ENCODE data around the gene ELOF1.

DNA sequence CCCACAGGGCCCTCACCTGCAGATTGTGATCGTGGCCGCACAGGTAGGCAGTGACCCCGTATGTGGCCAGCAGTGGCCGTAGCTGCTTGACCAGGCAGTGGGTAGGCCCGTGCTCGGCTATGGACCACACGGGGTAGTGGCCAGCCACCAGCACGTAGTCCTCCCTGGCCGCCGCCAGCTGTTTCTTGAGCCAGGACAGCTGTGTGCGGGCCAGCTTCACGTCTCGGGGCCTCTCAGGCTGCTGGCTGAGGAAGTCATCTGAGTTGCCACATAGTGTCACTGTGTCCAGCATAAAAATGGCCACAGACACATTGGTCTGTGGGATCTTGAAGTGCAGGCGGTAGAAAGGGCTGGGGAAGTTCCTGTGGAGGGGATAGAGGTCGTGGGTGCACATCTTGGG, 17.2 kb upstream of the ELOF1 start:
- TF ChIP-seq, protein P1, sequence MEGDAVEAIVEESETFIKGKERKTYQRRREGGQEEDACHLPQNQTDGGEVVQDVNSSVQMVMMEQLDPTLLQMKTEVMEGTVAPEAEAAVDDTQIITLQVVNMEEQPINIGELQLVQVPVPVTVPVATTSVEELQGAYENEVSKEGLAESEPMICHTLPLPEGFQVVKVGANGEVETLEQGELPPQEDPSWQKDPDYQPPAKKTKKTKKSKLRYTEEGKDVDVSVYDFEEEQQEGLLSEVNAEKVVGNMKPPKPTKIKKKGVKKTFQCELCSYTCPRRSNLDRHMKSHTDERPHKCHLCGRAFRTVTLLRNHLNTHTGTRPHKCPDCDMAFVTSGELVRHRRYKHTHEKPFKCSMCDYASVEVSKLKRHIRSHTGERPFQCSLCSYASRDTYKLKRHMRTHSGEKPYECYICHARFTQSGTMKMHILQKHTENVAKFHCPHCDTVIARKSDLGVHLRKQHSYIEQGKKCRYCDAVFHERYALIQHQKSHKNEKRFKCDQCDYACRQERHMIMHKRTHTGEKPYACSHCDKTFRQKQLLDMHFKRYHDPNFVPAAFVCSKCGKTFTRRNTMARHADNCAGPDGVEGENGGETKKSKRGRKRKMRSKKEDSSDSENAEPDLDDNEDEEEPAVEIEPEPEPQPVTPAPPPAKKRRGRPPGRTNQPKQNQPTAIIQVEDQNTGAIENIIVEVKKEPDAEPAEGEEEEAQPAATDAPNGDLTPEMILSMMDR (CRISPR knock-in tag; IDR thresholded peaks at IDR 0.05) = no peak
- no peak for TF ChIP-seq POLR2A (IDR thresholded peaks at IDR 0.05; ENCODE audit: insufficient read depth in 1 of 2, low read depth in 2 of 2, low read length in 2 of 2)
- no peak for TF ChIP-seq PHF21A (CRISPR knock-in tag; IDR thresholded peaks at IDR 0.05)
- no peak for TF ChIP-seq KDM6A (CRISPR knock-in tag; IDR thresholded peaks at IDR 0.05; ENCODE audit: low read depth)
- TF ChIP-seq, protein P2, sequence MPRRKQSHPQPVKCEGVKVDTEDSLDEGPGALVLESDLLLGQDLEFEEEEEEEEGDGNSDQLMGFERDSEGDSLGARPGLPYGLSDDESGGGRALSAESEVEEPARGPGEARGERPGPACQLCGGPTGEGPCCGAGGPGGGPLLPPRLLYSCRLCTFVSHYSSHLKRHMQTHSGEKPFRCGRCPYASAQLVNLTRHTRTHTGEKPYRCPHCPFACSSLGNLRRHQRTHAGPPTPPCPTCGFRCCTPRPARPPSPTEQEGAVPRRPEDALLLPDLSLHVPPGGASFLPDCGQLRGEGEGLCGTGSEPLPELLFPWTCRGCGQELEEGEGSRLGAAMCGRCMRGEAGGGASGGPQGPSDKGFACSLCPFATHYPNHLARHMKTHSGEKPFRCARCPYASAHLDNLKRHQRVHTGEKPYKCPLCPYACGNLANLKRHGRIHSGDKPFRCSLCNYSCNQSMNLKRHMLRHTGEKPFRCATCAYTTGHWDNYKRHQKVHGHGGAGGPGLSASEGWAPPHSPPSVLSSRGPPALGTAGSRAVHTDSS (CRISPR knock-in tag; conservative IDR thresholded peaks at IDR 0.05) = no peak
- no peak for TF ChIP-seq SOX13 (IDR thresholded peaks at IDR 0.05)
- no peak for TF ChIP-seq SOX13 (CRISPR knock-in tag; conservative IDR thresholded peaks at IDR 0.05 in 1 of 2, IDR thresholded peaks at IDR 0.05 in 1 of 2)
- no peak for TF ChIP-seq TCF12 (IDR thresholded peaks at IDR 0.05)
- TF ChIP-seq TCF12 (CRISPR knock-in tag; IDR thresholded peaks at IDR 0.05) = no peak
- TF ChIP-seq EP300 (IDR thresholded peaks at IDR 0.05; ENCODE audit: low read depth in 2 of 2, low read length in 2 of 2) = no peak
- TF ChIP-seq EP300 (CRISPR knock-in tag; IDR thresholded peaks at IDR 0.05; ENCODE audit: borderline replicate concordance) = no peak
- no peak for TF ChIP-seq EZH2 (conservative IDR thresholded peaks at IDR 0.05; ENCODE audit: low read depth, low read length)
- TF ChIP-seq SMAD1 (CRISPR knock-in tag; IDR thresholded peaks at IDR 0.05; ENCODE audit: borderline replicate concordance, low read depth) = no peak
- TF ChIP-seq, protein P3, sequence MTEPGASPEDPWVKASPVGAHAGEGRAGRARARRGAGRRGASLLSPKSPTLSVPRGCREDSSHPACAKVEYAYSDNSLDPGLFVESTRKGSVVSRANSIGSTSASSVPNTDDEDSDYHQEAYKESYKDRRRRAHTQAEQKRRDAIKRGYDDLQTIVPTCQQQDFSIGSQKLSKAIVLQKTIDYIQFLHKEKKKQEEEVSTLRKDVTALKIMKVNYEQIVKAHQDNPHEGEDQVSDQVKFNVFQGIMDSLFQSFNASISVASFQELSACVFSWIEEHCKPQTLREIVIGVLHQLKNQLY (CRISPR knock-in tag; IDR thresholded peaks at IDR 0.05) = no peak
